H1 (cell line): Measurements from ENCODE around the gene CIB2. TPM values are rescaled to one million over a fixed set of nuclear protein-coding genes. Genes with fewer than 3 reads are reported as not detected.

ENCODE experiments used
- ATF3 ChIP-seq: IDR thresholded peaks from 2 replicates; pipeline ENCODE4 v1.6.1; 2011; ENCODE audit warnings: low read depth, mild to moderate bottlenecking, low read length; ENCODE audit not compliant: insufficient read depth
- BRCA1 ChIP-seq: IDR thresholded peaks from 2 replicates; pipeline ENCODE4 v1.6.1; 2012; ENCODE audit warnings: low read depth, low read length, improper control_type of control experiment
- CHD7 ChIP-seq: fragments of 300-600 bp; sonication (generic); IDR thresholded peaks from 2 replicates; pipeline ENCODE4 v1.7.1; 2012; ENCODE audit warnings: low read length, moderate library complexity, mild to moderate bottlenecking, inconsistent platforms; ENCODE audit not compliant: insufficient replicate concordance
- CREB1 ChIP-seq: IDR thresholded peaks from 2 replicates; pipeline ENCODE4 v1.6.1; 2012; ENCODE audit warnings: inconsistent platforms
- CTCF ChIP-seq, 3 experiments: IDR thresholded peaks; 1 replicate in 2 of 3; 2 replicates in 1 of 3; pipeline versions ENCODE4 v1.5.1 to v1.6.1; 2011; ENCODE audit warnings: low read length in 3 of 3, mild to moderate bottlenecking in 3 of 3, inconsistent platforms in 2 of 3, low read depth in 1 of 3, moderate library complexity in 1 of 3; ENCODE audit not compliant: insufficient read depth in 1 of 3; ENCODE audit errors: control extremely low read depth in 1 of 3
- FOSL1 ChIP-seq: IDR thresholded peaks from 2 replicates; pipeline ENCODE4 v1.6.1; 2011; ENCODE audit warnings: mild to moderate bottlenecking, low read depth, low read length, moderate library complexity; ENCODE audit not compliant: insufficient read depth
- GABPA ChIP-seq: IDR thresholded peaks from 2 replicates; pipeline ENCODE4 v1.6.1; 2011; ENCODE audit warnings: mild to moderate bottlenecking, low read length, moderate library complexity, borderline replicate concordance; ENCODE audit not compliant: insufficient read depth
- KDM1A ChIP-seq: fragments of 200-600, 300-600 bp; sonication (generic); IDR thresholded peaks from 2 replicates; pipeline ENCODE4 v1.7.1; 2016; ENCODE audit warnings: mild to moderate bottlenecking, low read length, borderline replicate concordance
- MAFK ChIP-seq: IDR thresholded peaks from 2 replicates; pipeline ENCODE4 v1.6.1; 2012; ENCODE audit warnings: low read depth, mild to moderate bottlenecking, improper control_type of control experiment, low read length
- polyA plus RNA-seq, 7 experiments: library from polyadenylated mRNA; depleted of rRNA in 3 of 7; stranded (reverse) in 5 of 7; unstranded in 2 of 7; fragments of >200 nt in 5 of 7; fragments of 200-250 nt in 2 of 7; gene quantifications; 1 replicate in 5 of 7; 2 replicates in 1 of 7; 4 replicates in 1 of 7; pipeline versions ENCODE4 v1.2.1 to v1.2.3, GENCODE V29; 2011 to 2013; ENCODE audit warnings: missing spikeins in 2 of 7, mixed read lengths in 2 of 7
- total RNA-seq: library from RNA; stranded (reverse); fragmentation: NEBNext Ultra II Directional; extraction: Animal tissue kit (Norgen Biotek cat#: 25700); gene quantifications from 2 replicates; pipeline ENCODE4 v1.2.1, GENCODE V29; 2021

Gene CIB2
- total and polyA plus RNA-seq, 2 of the 8 experiments (the other 6 are each of a cell fraction or from before 2014, with no cell fraction given), result 41.5 to 45.8 TPM

- TF ChIP-seq CHD7, result no peak
- TF ChIP-seq GABPA, result no peak
- no peak for TF ChIP-seq FOSL1
- no peak for TF ChIP-seq ATF3
- TF ChIP-seq BRCA1, result no peak
- no peak for TF ChIP-seq CREB1
- no peak for TF ChIP-seq KDM1A
- no peak for TF ChIP-seq MAFK
- no peak for TF ChIP-seq CTCF (IDR thresholded peaks at IDR 0.05; ENCODE audit: control extremely low read depth in 1 of 3, insufficient read depth in 1 of 3, low read depth in 1 of 3, low read length in 3 of 3)
Measured at GRCh38 chr15:78159395-78159794, 28.1 kb upstream of the CIB2 start (continued).
